Measurements from ENCODE around the gene NFATC2. TPM values are rescaled to one million over a fixed set of nuclear protein-coding genes. Genes with fewer than 3 reads are reported as not detected.

Gene NFATC2
- total and polyA plus RNA-seq, 12 donors = 0.43 to 5.7 (median 3.3) TPM

DNA sequence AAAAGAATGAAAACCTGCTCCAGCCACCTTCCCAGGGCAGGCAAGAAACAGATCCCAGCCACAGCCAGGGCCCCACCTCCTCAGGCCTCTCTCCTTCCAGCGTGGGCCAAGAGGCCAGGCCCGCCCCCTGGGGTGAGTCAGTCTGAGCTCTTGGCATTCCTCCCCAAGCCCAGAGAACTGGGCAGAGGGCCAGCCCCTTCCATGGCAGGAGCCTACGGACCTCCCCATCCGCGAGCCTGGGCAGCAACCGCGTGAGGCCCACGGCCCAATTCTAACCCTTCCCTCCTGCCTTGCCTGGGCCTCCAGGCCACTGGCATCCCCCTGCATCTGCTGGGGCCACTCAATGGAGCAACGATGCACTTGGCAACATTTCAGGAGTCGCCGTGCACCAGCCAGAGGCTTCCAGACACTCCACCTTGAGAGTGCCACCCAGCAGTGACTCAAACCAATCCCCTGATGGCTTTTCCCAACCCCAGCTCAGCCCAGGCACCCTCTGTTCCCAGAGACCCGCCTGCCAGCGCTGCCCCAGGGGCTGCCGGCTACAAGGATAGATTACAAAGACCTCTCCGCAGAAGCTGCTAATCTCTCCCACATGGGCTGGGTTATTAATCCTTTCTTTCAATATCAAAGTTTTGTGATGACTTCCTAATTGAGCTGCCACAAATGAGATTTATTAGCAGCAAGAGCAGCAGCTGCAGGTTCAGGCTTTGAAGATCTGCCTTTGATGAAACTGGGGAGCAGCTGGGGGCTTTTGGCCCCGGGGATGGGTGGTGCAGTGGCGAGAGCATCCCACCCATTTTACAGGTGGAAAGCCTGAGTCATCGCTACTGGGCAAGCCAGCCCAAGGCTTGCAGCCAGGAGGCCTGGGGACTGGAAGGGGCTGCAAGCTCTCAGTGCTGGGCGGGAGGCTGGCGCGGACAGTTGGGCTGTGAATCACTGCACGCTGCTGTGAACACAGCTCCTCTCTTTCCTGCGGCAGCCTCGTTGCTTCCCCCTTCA, 85.7 kb downstream of the NFATC2 start:
- no peaks in the 10 kb centered on the region for H3K9me3 ChIP-seq
- peak; percentile 97 to 99 (median 98) for ATAC-seq
- no peaks in the 10 kb centered on the region for H3K27me3 ChIP-seq
- 35 to 37% methylated on average over 24 of the region's 24 CpGs for WGBS, 2 donors
- peak; percentile 95 for DNase-seq
- peak overlapping the region in 9 of 10 donors; percentile 31 to 76 (median 53) for H3K27ac ChIP-seq
- TF ChIP-seq, protein P1, sequence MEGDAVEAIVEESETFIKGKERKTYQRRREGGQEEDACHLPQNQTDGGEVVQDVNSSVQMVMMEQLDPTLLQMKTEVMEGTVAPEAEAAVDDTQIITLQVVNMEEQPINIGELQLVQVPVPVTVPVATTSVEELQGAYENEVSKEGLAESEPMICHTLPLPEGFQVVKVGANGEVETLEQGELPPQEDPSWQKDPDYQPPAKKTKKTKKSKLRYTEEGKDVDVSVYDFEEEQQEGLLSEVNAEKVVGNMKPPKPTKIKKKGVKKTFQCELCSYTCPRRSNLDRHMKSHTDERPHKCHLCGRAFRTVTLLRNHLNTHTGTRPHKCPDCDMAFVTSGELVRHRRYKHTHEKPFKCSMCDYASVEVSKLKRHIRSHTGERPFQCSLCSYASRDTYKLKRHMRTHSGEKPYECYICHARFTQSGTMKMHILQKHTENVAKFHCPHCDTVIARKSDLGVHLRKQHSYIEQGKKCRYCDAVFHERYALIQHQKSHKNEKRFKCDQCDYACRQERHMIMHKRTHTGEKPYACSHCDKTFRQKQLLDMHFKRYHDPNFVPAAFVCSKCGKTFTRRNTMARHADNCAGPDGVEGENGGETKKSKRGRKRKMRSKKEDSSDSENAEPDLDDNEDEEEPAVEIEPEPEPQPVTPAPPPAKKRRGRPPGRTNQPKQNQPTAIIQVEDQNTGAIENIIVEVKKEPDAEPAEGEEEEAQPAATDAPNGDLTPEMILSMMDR (IDR thresholded peaks at IDR 0.05) = no peak
- H3K4me3 ChIP-seq = peak overlapping the region in 1 of 10 donors; percentile 18
- H3K4me1 ChIP-seq = peaks cover 2 to 23% (median 14%) of the 10 kb centered on the region in 9 donors
- intact Hi-C loops (cut with DNase I) = loop anchor here in 2 of 10 donors (5.0 to 10.0 kb wide), 2 partner anchors 80 to 108 kb away; no protein-coding TSS in a partner anchor
- peaks cover 0 to 32% (median 0%) of the 10 kb centered on the region in 9 donors for H3K36me3 ChIP-seq

DNA sequence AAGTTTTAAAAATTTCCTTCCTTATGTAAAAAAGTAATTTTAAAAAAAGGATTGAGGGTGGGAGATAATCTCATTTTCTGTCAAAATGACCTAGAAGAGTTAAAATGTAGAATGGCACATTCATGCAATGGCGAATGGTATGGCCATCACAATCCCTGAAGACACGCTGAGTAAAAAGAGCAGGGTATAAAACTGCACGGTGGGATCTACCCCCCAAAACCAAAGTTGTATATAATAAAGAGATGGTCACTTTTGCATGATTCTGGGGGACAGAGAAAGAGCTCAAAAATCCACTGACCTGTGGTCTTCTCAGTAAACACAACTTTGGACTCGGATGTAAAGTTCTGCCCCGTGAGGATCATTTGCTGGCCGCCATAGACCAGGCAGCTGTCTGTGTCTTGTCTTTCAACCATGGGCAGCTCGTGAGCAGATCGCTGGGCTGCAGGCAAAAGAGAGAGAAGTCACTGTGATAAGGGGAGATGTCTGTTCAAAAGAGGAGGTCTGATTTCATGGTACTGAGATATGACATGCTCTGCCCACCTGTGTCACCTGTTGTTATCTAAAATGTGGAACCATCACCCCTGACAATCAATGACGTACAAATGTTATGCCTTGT, 88.2 kb downstream of the NFATC2 start:
- intact Hi-C loops (cut with DNase I) = loop anchor here in 1 of 10 donors (10.0 kb wide), 1 partner anchor 110 kb away; no protein-coding TSS in a partner anchor
- no peak for ATAC-seq
- WGBS, 2 donors = 97% methylated on average over 9 of the region's 9 CpGs

DNA sequence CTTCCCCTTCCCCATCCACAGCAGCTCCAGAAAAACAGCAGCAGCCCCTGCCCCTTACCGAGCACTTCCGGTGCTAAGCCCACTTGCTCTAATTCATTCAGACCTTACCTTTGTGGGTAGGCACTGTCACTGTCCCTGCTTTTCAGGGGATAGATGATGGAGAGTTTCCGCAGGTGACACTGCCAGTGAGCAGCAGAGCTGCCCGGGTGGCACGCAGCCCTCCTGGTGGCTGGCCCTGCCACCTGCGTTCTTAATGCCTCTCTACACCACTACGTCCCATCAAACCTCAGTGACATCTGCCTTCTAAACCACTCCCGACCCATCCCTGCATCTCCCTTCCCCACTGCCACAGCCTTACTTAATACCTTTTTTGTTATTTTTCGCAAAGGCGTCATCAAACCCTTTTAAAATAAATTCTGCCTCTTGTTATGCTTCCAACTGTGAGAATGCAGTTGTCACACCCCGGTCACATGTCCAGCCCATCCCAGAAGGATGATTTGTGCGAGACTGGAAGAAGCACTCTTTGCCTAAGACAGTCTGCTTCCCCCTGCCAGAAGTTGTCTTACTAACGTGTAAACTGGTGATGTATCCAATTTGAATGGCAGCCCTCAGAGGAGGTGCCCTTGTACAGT, 89.7 kb downstream of the NFATC2 start:
- DNase-seq (no peak), ATAC-seq (no peak)
- 96 to 98% methylated on average over 13 of the region's 13 CpGs for WGBS, 2 donors
- peaks cover 11 to 54% (median 35%) of the 10 kb centered on the region in 9 donors for H3K4me1 ChIP-seq
- H3K4me3 ChIP-seq = no peak overlapping the region
- intact Hi-C loops (cut with DNase I) = loop anchor here in 1 of 10 donors (10.0 kb wide), 1 partner anchor 112 kb away; no protein-coding TSS in a partner anchor
- no peaks in the 10 kb centered on the region for H3K9me3 ChIP-seq
- TF ChIP-seq, protein P1 (IDR thresholded peaks at IDR 0.05) = no peak
- H3K27me3 ChIP-seq = no peaks in the 10 kb centered on the region
- peaks cover 0 to 25% (median 0%) of the 10 kb centered on the region in 9 donors for H3K36me3 ChIP-seq
- H3K27ac ChIP-seq = no peak overlapping the region

More for the DNA sequence above, 88.2 kb downstream of the NFATC2 start:
- no peak for DNase-seq
- no peaks in the 10 kb centered on the region for H3K27me3 ChIP-seq
- peaks cover 2 to 39% (median 20%) of the 10 kb centered on the region in 9 donors for H3K4me1 ChIP-seq
- no peak overlapping the region for H3K27ac ChIP-seq
- peaks cover 0 to 25% (median 0%) of the 10 kb centered on the region in 9 donors for H3K36me3 ChIP-seq
- TF ChIP-seq, protein P1 (IDR thresholded peaks at IDR 0.05) = no peak
- H3K4me3 ChIP-seq = no peak overlapping the region
- no peaks in the 10 kb centered on the region for H3K9me3 ChIP-seq

Measured in heart right ventricle (tissue), 16 donors.